Measurements from ENCODE around the gene CYSTM1. TPM values are rescaled to one million over a fixed set of nuclear protein-coding genes. Genes with fewer than 3 reads are reported as not detected.
A peak's percentile ranks its signal among the peaks of the same experiment; 100 is the strongest.

Gene CYSTM1
- total and polyA plus RNA-seq, 2 donors (not counting 3 experiments of a cell fraction or from before 2014, with no cell fraction given) = 28.9 to 41.5 TPM

- Histone ChIP-seq H3K9me3 (replicated peaks; ENCODE audit: control insufficient read depth, insufficient read depth, low read length) (no peaks in the 10 kb centered on the region), H2AFZ (ENCODE audit: low read depth, low read length) (no peak overlapping the region), H3K36me3 (ENCODE audit: control insufficient read depth in 2 of 2, extremely low read depth in 1 of 2, insufficient read depth in 2 of 2, low read length in 2 of 2) (no peaks in the 10 kb centered on the region), H3K4me1 (ENCODE audit: control insufficient read depth, extremely low read depth, insufficient read depth, low read length) (peaks cover 17% of the 10 kb centered on the region), H3K9ac (replicated peaks; ENCODE audit: extremely low read depth, insufficient read depth, low read length) (no peak overlapping the region), H3K27me3 (ENCODE audit: control insufficient read depth in 2 of 2, insufficient read depth in 2 of 2, low read length in 2 of 2) (no peaks in the 10 kb centered on the region), H3K79me2 (ENCODE audit: control insufficient read depth, insufficient read depth, low read length) (no peaks in the 10 kb centered on the region), H3K4me3 (replicated peaks in 1 of 3; ENCODE audit: insufficient read depth in 1 of 3, low read depth in 1 of 3, low read length in 3 of 3) (no peak overlapping the region), H4K20me1 (replicated peaks; ENCODE audit: control insufficient read depth, extremely low read depth, insufficient read depth, low read length) (no peaks in the 10 kb centered on the region), H3K27ac (ENCODE audit: insufficient read depth, low read depth, low read length) (no peak overlapping the region), H3K9me1 (replicated peaks; ENCODE audit: control insufficient read depth, extremely low read depth, insufficient read depth, low read length) (no peaks in the 10 kb centered on the region), H3K4me2 (ENCODE audit: insufficient read depth, low read length) (no peak overlapping the region)
- dilution Hi-C loops (cut with MboI; ENCODE audit: extremely low pct_ligation_motif_present, low sequenced_read_pairs) = no loop called here
- POLR2A ChIA-PET = interaction anchor here (1.0 to 1.1 kb wide), 2 partner anchors 106 to 119 kb away, joined by 5 to 9 read pairs; partner anchors contain the start of gene HBEGF
- no TSS peak for BruUV-seq (replicated peaks)
- intact Hi-C loops (cut with micrococcal nuclease) = loop anchor here (2.0 to 10.0 kb wide), 4 partner anchors 65 to 481 kb away; partner anchors contain the start of genes CD14, CYSTM1, EIF4EBP3 and TMCO6
- DNase-seq (ENCODE audit: low read depth, low spot score) = peak; percentile 69
- CTCF ChIA-PET = interaction anchor here (0.5 to 17.3 kb wide), 45 partner anchors 9 to 479 kb away, joined by 3 to 1214 read pairs (median 5); partner anchors contain the start of genes CYSTM1, HBEGF, PFDN1 and SLC4A9
- TF ChIP-seq, protein P1, sequence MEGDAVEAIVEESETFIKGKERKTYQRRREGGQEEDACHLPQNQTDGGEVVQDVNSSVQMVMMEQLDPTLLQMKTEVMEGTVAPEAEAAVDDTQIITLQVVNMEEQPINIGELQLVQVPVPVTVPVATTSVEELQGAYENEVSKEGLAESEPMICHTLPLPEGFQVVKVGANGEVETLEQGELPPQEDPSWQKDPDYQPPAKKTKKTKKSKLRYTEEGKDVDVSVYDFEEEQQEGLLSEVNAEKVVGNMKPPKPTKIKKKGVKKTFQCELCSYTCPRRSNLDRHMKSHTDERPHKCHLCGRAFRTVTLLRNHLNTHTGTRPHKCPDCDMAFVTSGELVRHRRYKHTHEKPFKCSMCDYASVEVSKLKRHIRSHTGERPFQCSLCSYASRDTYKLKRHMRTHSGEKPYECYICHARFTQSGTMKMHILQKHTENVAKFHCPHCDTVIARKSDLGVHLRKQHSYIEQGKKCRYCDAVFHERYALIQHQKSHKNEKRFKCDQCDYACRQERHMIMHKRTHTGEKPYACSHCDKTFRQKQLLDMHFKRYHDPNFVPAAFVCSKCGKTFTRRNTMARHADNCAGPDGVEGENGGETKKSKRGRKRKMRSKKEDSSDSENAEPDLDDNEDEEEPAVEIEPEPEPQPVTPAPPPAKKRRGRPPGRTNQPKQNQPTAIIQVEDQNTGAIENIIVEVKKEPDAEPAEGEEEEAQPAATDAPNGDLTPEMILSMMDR (IDR thresholded peaks at IDR 0.05; ENCODE audit: extremely low read depth in 1 of 2, insufficient read depth in 1 of 2, low read depth in 1 of 2, low read length in 2 of 2) = peak; percentile 81 to 88
- TF ChIP-seq GATA2 (IDR thresholded peaks at IDR 0.05; ENCODE audit: insufficient read depth, insufficient read length, low read depth, low read length) = no peak
- FAIRE-seq = peak; percentile 93
Observed at GRCh38 chr5:140239939-140240700, 65.1 kb downstream of the CYSTM1 start.
